Nephron progenitor cell (in vitro differentiated cells): Measurements from ENCODE around the gene VSIR.

Experiments
- DNase-seq: peaks from one replicate; pipeline ENCODE4 v3.0.0; 2021
- H3K27ac Mint-ChIP-seq: 2 replicates; pipeline ENCODE4 v1.8.0; 2021; ENCODE audit warnings: mild to moderate bottlenecking, moderate library complexity, mixed read lengths
- H3K27me3 Mint-ChIP-seq: 2 replicates; pipeline ENCODE4 v1.8.0; 2021; ENCODE audit warnings: mild to moderate bottlenecking, low read depth, mixed read lengths; ENCODE audit not compliant: poor library complexity
- H3K36me3 Mint-ChIP-seq: 2 replicates; pipeline ENCODE4 v1.8.0; 2021; ENCODE audit warnings: low read depth, mixed read lengths
- H3K4me1 Mint-ChIP-seq: 2 replicates; pipeline ENCODE4 v1.8.0; 2021; ENCODE audit warnings: mixed read lengths
- H3K4me3 Mint-ChIP-seq: 2 replicates; pipeline ENCODE4 v1.8.0; 2021; ENCODE audit warnings: mild to moderate bottlenecking, moderate library complexity, mixed read lengths
- H3K9me3 Mint-ChIP-seq: 2 replicates; pipeline ENCODE4 v1.8.0; 2021; ENCODE audit warnings: mild to moderate bottlenecking, moderate library complexity, mixed read lengths
- CTCF ChIP-seq: fragments of 200-600 bp; sonication (generic); IDR thresholded peaks from 2 replicates; pipeline ENCODE4 v1.5.0; 2021; ENCODE audit warnings: antibody characterized with exemption

Gene VSIR

GRCh38 chr10:71789871-71790270 lies 16.6 kb upstream of the VSIR start:
- no peak overlapping the region for H3K4me3 Mint-ChIP-seq
- no peak for TF ChIP-seq CTCF
- DNase-seq: no peak
- no peaks in the 10 kb centered on the region for H3K36me3 Mint-ChIP-seq
- H3K9me3 Mint-ChIP-seq: no peaks in the 10 kb centered on the region
- H3K27me3 Mint-ChIP-seq: peaks cover 27% of the 10 kb centered on the region
- no peaks in the 10 kb centered on the region for H3K4me1 Mint-ChIP-seq
- H3K27ac Mint-ChIP-seq: no peak overlapping the region

GRCh38 chr10:71788954-71789353 lies 15.6 kb upstream of the VSIR start:
- H3K9me3 Mint-ChIP-seq: no peaks in the 10 kb centered on the region
- TF ChIP-seq CTCF: no peak
- no peaks in the 10 kb centered on the region for H3K4me1 Mint-ChIP-seq
- H3K27ac Mint-ChIP-seq: no peak overlapping the region
- H3K4me3 Mint-ChIP-seq: no peak overlapping the region
- DNase-seq: no peak
- H3K27me3 Mint-ChIP-seq: peaks cover 32% of the 10 kb centered on the region
- H3K36me3 Mint-ChIP-seq: no peaks in the 10 kb centered on the region

GRCh38 chr10:71784679-71785272 lies 11.5 kb upstream of the VSIR start:
- H3K27me3 Mint-ChIP-seq: peaks cover 38% of the 10 kb centered on the region
- no peaks in the 10 kb centered on the region for H3K4me1 Mint-ChIP-seq
- no peak overlapping the region for H3K27ac Mint-ChIP-seq
- H3K36me3 Mint-ChIP-seq: no peaks in the 10 kb centered on the region
- DNase-seq: no peak
- no peaks in the 10 kb centered on the region for H3K9me3 Mint-ChIP-seq
- no peak overlapping the region for H3K4me3 Mint-ChIP-seq
- TF ChIP-seq CTCF: no peak

- Mint-ChIP-seq H3K4me1 (no peaks in the 10 kb centered on the region), H3K4me3 (no peak overlapping the region), H3K9me3 (no peaks in the 10 kb centered on the region), H3K27ac (no peak overlapping the region), H3K36me3 (no peaks in the 10 kb centered on the region), H3K27me3 (peaks cover 38% of the 10 kb centered on the region)
- no peak for DNase-seq
- TF ChIP-seq CTCF: no peak
These were observed 10.8 kb upstream of the VSIR start for GRCh38 chr10:71783917-71784678.

- no peaks in the 10 kb centered on the region for H3K4me1 Mint-ChIP-seq
- H3K36me3 Mint-ChIP-seq: no peaks in the 10 kb centered on the region
- no peak for DNase-seq
- H3K4me3 Mint-ChIP-seq: no peak overlapping the region
- TF ChIP-seq CTCF: no peak
- H3K27ac Mint-ChIP-seq: no peak overlapping the region
- no peaks in the 10 kb centered on the region for H3K9me3 Mint-ChIP-seq
- peaks cover 34% of the 10 kb centered on the region for H3K27me3 Mint-ChIP-seq
These were observed 9.7 kb upstream of the VSIR start for GRCh38 chr10:71782917-71783490.
